Type B pancreatic cell (in vitro differentiated cells): ENCODE measurements around the gene CAMTA2. TPM values are rescaled to one million over a fixed set of nuclear protein-coding genes. Genes with fewer than 3 reads are reported as not detected.

Source experiments
- DNase-seq: peaks from one replicate; pipeline ENCODE4 v3.0.0; 2021; ENCODE audit warnings: mixed read lengths; ENCODE audit not compliant: unreplicated experiment; ENCODE audit errors: extremely low spot score
- H3K27ac Mint-ChIP-seq: 2 replicates; pipeline ENCODE4 v1.8.0; 2021; ENCODE audit warnings: mild to moderate bottlenecking, mixed read lengths
- H3K27me3 Mint-ChIP-seq: 2 replicates; pipeline ENCODE4 v1.8.0; 2021; ENCODE audit warnings: mixed read lengths
- H3K36me3 Mint-ChIP-seq: 2 replicates; pipeline ENCODE4 v1.8.0; 2021; ENCODE audit warnings: mixed read lengths
- H3K4me1 Mint-ChIP-seq: one replicate; pipeline ENCODE4 v1.8.0; 2021; ENCODE audit warnings: mixed read lengths; ENCODE audit not compliant: unreplicated experiment
- H3K4me3 Mint-ChIP-seq: 2 replicates; pipeline ENCODE4 v1.8.0; 2021; ENCODE audit warnings: mild to moderate bottlenecking, mixed read lengths
- H3K9me3 Mint-ChIP-seq: 2 replicates; pipeline ENCODE4 v1.8.0; 2021; ENCODE audit warnings: mixed read lengths
- total RNA-seq: library from RNA; stranded (reverse); gene quantifications from 2 replicates; pipeline ENCODE4 v1.2.1, GENCODE V29; 2021; ENCODE audit warnings: low replicate concordance
- TF ChIP-seq, protein P1 (sequence below): fragments of 200-600 bp; sonication (generic); conservative IDR thresholded peaks from 2 replicates; pipeline ENCODE4 v1.5.0; 2021; ENCODE audit warnings: antibody characterized with exemption, mild to moderate bottlenecking

The CAMTA2 gene
- total RNA-seq, 1 donor from 2014 or later: 26.3 TPM

DNA sequence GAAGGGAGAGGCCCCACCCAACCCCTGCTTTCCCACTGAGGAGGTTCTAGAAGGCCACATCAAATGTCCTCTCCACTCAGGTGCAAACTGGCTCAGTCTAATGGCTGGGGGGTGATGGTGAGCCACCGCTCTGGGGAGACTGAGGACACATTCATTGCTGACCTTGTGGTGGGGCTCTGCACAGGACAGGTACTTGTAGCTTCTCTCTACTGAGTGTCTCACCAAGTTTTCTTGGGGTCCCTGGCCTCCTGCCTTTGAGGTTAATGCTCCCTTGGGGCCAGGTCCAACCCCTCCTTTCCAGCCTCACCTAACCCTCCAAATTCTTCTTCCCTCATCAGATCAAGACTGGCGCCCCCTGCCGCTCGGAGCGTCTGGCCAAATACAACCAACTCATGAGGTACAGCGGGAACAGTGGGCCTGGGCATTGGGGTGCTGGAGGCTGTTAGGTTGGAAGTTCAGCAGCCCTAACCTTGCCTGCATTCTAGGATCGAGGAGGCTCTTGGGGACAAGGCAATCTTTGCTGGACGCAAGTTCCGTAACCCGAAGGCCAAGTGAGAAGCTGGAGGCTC lies 30.9 kb downstream of the CAMTA2 start:
- Mint-ChIP-seq H3K9me3 (no peaks in the 10 kb centered on the region), H3K27ac (no peak overlapping the region), H3K36me3 (peaks cover 10% of the 10 kb centered on the region), H3K27me3 (no peaks in the 10 kb centered on the region), H3K4me3 (no peak overlapping the region), H3K4me1 (peaks cover 16% of the 10 kb centered on the region)
- TF ChIP-seq, protein P1, sequence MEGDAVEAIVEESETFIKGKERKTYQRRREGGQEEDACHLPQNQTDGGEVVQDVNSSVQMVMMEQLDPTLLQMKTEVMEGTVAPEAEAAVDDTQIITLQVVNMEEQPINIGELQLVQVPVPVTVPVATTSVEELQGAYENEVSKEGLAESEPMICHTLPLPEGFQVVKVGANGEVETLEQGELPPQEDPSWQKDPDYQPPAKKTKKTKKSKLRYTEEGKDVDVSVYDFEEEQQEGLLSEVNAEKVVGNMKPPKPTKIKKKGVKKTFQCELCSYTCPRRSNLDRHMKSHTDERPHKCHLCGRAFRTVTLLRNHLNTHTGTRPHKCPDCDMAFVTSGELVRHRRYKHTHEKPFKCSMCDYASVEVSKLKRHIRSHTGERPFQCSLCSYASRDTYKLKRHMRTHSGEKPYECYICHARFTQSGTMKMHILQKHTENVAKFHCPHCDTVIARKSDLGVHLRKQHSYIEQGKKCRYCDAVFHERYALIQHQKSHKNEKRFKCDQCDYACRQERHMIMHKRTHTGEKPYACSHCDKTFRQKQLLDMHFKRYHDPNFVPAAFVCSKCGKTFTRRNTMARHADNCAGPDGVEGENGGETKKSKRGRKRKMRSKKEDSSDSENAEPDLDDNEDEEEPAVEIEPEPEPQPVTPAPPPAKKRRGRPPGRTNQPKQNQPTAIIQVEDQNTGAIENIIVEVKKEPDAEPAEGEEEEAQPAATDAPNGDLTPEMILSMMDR: no peak
- DNase-seq: no peak

DNA sequence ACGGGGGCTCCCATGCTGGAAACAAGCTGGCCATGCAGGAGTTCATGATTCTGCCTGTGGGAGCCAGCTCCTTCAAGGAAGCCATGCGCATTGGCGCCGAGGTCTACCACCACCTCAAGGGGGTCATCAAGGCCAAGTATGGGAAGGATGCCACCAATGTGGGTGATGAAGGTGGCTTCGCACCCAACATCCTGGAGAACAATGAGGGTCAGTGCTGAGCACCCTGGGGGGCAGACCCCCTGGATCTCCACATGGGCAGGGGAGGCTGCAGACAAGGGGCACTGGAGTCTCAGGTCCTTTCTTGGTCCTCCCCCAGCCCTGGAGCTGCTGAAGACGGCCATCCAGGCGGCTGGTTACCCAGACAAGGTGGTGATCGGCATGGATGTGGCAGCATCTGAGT lies 32.4 kb downstream of the CAMTA2 start:
- TF ChIP-seq, protein P1: no peak
- Mint-ChIP-seq H3K4me1 (peaks cover 23% of the 10 kb centered on the region), H3K4me3 (no peak overlapping the region), H3K9me3 (no peaks in the 10 kb centered on the region), H3K27me3 (no peaks in the 10 kb centered on the region), H3K27ac (no peak overlapping the region), H3K36me3 (peaks cover 3% of the 10 kb centered on the region)
- no peak for DNase-seq

DNA sequence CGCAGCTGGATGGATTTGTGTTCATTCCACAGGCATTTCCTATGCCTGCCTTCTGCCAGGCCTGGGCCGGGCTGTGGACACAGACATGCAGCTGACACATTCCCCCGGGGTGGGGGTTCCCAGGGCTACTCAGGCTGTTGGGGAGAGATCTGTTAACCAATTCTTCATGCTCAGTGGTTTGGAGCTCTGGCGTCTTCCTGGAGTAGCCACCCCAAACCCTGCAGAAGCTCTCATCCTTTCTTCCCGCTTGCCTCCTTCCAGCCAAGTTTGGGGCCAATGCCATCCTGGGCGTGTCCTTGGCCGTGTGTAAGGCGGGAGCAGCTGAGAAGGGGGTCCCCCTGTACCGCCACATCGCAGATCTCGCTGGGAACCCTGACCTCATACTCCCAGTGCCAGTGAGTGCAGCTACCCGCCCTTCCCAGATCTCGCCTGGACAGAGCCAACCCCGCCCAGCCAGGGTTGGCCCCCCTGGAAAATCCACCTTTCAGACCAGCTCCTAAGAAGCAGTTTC lies 34.0 kb downstream of the CAMTA2 start:
- H3K4me3 Mint-ChIP-seq: no peak overlapping the region
- H3K9me3 Mint-ChIP-seq: no peaks in the 10 kb centered on the region
- H3K36me3 Mint-ChIP-seq: no peaks in the 10 kb centered on the region
- TF ChIP-seq, protein P1: no peak
- peak overlapping the region; percentile 51 for H3K27ac Mint-ChIP-seq
- peaks cover 23% of the 10 kb centered on the region for H3K4me1 Mint-ChIP-seq
- no peaks in the 10 kb centered on the region for H3K27me3 Mint-ChIP-seq
- DNase-seq: no peak

DNA sequence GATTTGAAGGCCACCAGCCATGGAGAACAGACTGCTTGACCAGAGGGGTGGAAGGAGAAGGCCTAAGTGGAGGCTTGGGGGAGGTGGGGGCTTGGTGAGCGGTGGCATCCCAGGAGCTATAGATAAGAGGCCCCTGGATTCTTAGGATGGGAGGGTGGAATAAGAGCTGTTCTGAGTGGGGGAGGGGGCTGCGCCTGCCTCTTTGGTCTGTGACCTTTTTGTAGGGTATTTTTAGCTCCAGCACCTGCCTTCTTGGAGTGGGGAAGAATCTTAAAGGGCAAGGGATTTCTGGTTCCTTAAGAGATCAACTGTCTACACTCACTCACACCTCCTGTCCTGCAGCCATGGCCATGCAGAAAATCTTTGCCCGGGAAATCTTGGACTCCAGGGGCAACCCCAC lies 36.0 kb downstream of the CAMTA2 start:
- peak overlapping the region; percentile 72 for H3K27ac Mint-ChIP-seq
- H3K36me3 Mint-ChIP-seq: peaks cover 5% of the 10 kb centered on the region
- DNase-seq: no peak
- H3K27me3 Mint-ChIP-seq: no peaks in the 10 kb centered on the region
- TF ChIP-seq, protein P1: no peak
- H3K4me1 Mint-ChIP-seq: peaks cover 27% of the 10 kb centered on the region
- peak overlapping the region; percentile 84 for H3K4me3 Mint-ChIP-seq
- no peaks in the 10 kb centered on the region for H3K9me3 Mint-ChIP-seq

DNA sequence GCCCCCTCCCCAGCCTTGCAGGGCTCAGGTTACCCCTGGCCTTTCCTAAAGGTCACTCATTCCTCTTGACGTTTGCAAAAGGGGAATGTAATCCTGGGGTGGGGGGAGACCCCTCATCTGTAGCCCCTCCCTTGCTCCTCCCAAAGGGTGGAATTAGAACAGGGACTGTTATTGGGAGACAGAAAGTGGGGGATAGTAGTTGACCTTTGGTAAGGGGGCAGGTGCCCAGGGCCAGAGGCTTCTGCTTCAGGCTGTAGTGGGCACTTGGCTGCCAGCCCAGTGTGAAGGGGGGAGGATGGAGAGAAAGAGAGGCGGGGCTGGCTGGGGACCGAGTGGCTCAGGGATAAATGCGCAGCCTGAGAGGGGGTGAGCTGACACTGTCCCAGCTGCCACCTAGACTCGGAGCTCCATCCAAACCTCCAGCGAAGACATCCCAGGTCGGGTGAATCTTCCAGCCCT lies 36.7 kb downstream of the CAMTA2 start, which contains the start of gene ENO3:
ENO3 (plus strand) TSS at position 374 of the 459 bp plus-strand sequence. CDS start 711 bp downstream, outside the sequence.
- TF ChIP-seq, protein P1: no peak
- no peak for DNase-seq
- no peaks in the 10 kb centered on the region for H3K9me3 Mint-ChIP-seq
- peak within 1 kb of the TSS; percentile 72 for H3K27ac Mint-ChIP-seq
- peaks cover 27% of the 10 kb centered on the region for H3K4me1 Mint-ChIP-seq
- H3K27me3 Mint-ChIP-seq: no peaks in the 10 kb centered on the region
- H3K4me3 Mint-ChIP-seq: peak within 1 kb of the TSS; percentile 84
- H3K36me3 Mint-ChIP-seq: peaks cover 5% of the 10 kb centered on the region
